Coronary artery (tissue), 2 donors: ENCODE results near the gene OR10AD1.

Experiments used
- DNase-seq: peaks from one replicate; pipeline ENCODE4 v3.0.0-alpha.2; 2017; ENCODE audit warnings: low spot score
- H3K27ac ChIP-seq, 2 donors: fragments of 200-600 bp; sonication (generic); one replicate each; pipeline ENCODE4 v1.5.1; 2016 to 2019
- H3K4me3 ChIP-seq: fragments of 200-600 bp; sonication (generic); 2 replicates; pipeline ENCODE4 v1.5.1; 2016; ENCODE audit warnings: mild to moderate bottlenecking, moderate library complexity
- CTCF ChIP-seq: fragments of 200-600 bp; sonication (generic); IDR thresholded peaks from one replicate; pipeline ENCODE4 v1.5.1; 2019; ENCODE audit warnings: antibody characterized with exemption

Gene OR10AD1

GRCh38 chr12:48177982-48178381 lies 25.1 kb downstream of the OR10AD1 start:
- Histone ChIP-seq H3K27ac (no peak overlapping the region), H3K4me3 (no peak overlapping the region)
- no peak for DNase-seq
- no peak for TF ChIP-seq CTCF

- Histone ChIP-seq H3K4me3 (no peak overlapping the region), H3K27ac (no peak overlapping the region)
- no peak for TF ChIP-seq CTCF
- DNase-seq = no peak
These were observed 26.7 kb downstream of the OR10AD1 start for GRCh38 chr12:48176417-48176751.

GRCh38 chr12:48175613-48176416 lies 27.3 kb downstream of the OR10AD1 start:
- H3K4me3 ChIP-seq = no peak overlapping the region
- no peak for DNase-seq

GRCh38 chr12:48169011-48169410 lies 34.1 kb downstream of the OR10AD1 start:
- H3K4me3 ChIP-seq = no peak overlapping the region
- no peak for DNase-seq
- no peak for TF ChIP-seq CTCF
- H3K27ac ChIP-seq = no peak overlapping the region

More at GRCh38 chr12:48175613-48176416, 27.3 kb downstream of the OR10AD1 start:
- no peak overlapping the region for H3K27ac ChIP-seq
- TF ChIP-seq CTCF = no peak

- no peak for DNase-seq
- TF ChIP-seq CTCF = peak; percentile 82
- no peak overlapping the region for H3K4me3 ChIP-seq
- H3K27ac ChIP-seq = no peak overlapping the region
These were observed 37.8 kb downstream of the OR10AD1 start for GRCh38 chr12:48165089-48165981.

GRCh38 chr12:48164451-48164850 lies 38.6 kb downstream of the OR10AD1 start:
- H3K4me3 ChIP-seq = no peak overlapping the region
- H3K27ac ChIP-seq = no peak overlapping the region
- no peak for TF ChIP-seq CTCF
- DNase-seq = no peak
